Cardiac fibroblast (primary cell): ENCODE measurements around the gene C13orf46.

Experiments used
- DNase-seq, 2 donors: peaks; one replicate each; pipeline versions ENCODE4 v3.0.0 to v3.0.0-alpha.2; 2010; ENCODE audit warnings: low read depth in 2 of 2
- H3K4me3 ChIP-seq, 2 donors: replicated peaks in 1 of 2; 1 replicate in 1 of 2; 2 replicates in 1 of 2; pipeline ENCODE4 v1.5.1; 2011; ENCODE audit warnings: low read depth in 2 of 2, low read length in 2 of 2, mild to moderate bottlenecking in 2 of 2, moderate library complexity in 1 of 2
- TF ChIP-seq, protein P1 (sequence below): IDR thresholded peaks from one replicate; pipeline ENCODE4 v1.5.1; 2011; ENCODE audit warnings: low read depth, mild to moderate bottlenecking, low read length, inconsistent platforms

Gene C13orf46

DNA sequence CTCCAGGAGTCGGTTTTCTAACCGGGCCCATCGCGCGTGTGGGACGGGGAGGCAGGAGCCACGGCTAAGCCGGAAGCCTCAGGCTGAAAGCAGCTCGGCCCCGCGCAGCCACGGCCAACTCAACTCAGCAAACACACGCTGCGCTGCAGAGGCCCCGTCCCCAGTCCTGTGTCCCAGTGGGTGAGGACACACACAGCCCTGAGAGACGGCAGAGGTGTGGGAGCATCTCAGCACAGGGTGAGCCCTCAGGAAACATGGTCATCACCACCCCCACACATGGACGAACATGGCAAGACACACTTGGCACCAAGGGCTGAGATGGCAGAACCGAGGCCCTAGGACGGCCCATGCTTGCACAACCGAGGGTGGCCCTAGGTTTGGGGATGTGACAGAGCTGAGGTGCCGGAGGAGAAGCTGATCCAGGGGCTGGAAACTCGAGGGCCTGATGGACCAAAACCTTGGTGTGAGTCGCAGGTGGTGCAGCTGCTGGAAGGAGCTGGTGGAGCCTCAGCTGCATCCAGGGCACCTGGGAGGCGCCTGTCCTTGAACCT lies 29.0 kb upstream of the C13orf46 start:
- DNase-seq: no peak
- TF ChIP-seq, protein P1, sequence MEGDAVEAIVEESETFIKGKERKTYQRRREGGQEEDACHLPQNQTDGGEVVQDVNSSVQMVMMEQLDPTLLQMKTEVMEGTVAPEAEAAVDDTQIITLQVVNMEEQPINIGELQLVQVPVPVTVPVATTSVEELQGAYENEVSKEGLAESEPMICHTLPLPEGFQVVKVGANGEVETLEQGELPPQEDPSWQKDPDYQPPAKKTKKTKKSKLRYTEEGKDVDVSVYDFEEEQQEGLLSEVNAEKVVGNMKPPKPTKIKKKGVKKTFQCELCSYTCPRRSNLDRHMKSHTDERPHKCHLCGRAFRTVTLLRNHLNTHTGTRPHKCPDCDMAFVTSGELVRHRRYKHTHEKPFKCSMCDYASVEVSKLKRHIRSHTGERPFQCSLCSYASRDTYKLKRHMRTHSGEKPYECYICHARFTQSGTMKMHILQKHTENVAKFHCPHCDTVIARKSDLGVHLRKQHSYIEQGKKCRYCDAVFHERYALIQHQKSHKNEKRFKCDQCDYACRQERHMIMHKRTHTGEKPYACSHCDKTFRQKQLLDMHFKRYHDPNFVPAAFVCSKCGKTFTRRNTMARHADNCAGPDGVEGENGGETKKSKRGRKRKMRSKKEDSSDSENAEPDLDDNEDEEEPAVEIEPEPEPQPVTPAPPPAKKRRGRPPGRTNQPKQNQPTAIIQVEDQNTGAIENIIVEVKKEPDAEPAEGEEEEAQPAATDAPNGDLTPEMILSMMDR: no peak
- H3K4me3 ChIP-seq: no peak overlapping the region

DNA sequence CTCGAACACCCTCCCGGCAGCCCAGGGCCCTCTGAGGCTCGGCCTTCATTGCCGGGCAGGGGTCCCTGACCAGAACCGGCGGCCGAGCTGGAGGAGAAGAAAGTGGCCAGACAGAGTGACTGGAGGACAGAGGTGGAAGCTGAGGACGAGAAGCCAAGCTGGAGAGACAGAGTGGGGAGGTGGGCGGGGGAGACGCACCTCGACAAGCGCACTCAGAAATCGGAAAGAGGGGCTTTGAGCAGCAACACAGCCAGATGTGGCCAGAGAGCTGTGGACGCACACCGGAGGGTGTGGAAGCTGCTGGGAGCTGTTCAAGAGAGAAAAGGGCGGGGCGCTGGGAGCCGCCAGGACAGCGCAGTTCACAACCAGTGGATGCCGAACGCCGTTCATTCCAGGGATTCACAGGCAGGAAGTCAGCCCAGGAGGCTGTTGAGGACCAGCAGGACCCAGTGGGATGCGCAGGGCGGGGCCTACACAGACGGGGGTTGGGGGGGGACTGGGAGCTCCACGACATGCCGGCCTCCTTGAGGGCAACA lies 28.2 kb upstream of the C13orf46 start:
- DNase-seq: no peak
- TF ChIP-seq, protein P1: no peak
- no peak overlapping the region for H3K4me3 ChIP-seq

GRCh38 chr13:114001331-114002008 lies 27.6 kb upstream of the C13orf46 start:
- H3K4me3 ChIP-seq: no peak overlapping the region
- TF ChIP-seq, protein P1: no peak
- no peak for DNase-seq

- DNase-seq: no peak
- TF ChIP-seq, protein P1: no peak
- no peak overlapping the region for H3K4me3 ChIP-seq
Measured at GRCh38 chr13:114000151-114001040, 26.5 kb upstream of the C13orf46 start.

GRCh38 chr13:113999618-113999910 lies 25.7 kb upstream of the C13orf46 start:
- no peak for DNase-seq
- no peak overlapping the region for H3K4me3 ChIP-seq
- TF ChIP-seq, protein P1: no peak

GRCh38 chr13:113998781-113999617 lies 25.1 kb upstream of the C13orf46 start:
- no peak for DNase-seq

More at GRCh38 chr13:113998781-113999617, 25.1 kb upstream of the C13orf46 start:
- H3K4me3 ChIP-seq: no peak overlapping the region
- TF ChIP-seq, protein P1: no peak
